IPS DF 4.7 (cell line): ENCODE results near the gene C14orf180.

Experiments used
- DNase-seq: peaks from one replicate; pipeline ENCODE4 v3.0.0-alpha.2; 2013; ENCODE audit warnings: low spot score; ENCODE audit errors: extremely low read depth

Gene C14orf180

DNA sequence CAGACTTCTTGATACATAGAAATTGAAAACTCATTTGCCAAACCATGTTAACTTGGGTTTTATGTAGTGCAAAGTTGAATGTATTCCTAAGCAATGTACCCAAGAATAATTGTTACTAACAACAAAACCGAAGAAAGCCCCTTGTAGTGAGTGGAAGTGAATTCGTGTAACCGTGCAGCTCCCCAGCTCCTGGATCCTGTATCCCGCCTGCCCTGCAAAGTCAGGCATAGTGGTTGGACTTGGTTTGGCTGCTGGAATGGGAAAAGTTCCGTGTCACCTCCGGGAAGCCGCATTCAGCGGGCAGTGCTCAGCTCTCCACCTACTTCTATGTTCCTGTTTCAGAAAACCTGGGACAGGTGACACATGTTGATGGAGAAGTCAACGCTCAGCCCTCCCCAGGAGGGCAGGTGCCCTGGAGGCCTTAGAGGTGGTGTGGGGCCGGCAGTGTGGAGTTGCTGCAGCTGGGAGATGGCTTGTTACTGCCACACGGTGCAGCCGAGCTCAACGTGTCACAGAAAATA lies 29.2 kb upstream of the C14orf180 start:
- no peak for DNase-seq

DNA sequence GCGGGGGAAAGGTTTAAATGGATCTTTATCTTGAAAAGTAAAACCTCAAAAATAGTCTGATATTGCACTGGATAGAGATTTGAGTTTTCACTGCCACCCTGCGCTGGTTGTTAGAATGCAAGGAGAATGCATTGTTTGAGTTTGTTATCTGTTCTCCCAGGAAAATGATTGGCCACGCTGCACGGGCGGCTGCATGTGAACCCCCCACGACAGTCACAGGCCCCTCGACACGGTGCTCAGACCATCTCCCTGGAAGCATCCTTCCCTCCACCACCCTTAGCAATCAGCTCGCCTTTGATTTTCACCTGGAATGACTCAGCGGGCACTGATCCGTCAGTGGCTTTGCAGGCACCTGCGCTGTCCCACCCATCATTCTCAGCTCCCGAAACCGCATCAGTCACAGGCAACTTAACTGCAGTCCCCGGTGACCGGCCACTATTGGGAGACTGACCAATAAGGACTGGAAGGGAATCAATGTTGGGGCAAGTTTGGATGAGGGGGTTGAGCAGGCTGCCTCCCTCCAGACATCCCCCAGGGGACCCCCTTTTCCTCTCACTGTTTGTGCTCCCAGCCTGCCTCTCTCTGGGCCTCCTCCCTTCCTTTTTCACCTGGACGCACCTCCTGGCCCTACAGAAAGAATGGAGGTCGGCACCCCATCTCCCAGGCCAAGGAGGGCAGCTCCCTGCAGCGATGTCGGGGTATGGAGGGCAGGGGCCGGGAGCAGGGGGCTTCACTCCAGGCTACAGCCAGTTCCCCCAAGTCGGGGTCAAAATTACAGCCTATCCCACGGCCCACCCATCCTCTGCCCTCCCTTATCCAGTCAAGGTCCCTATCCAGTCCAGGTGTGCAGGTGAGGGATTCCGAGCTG lies 28.5 kb upstream of the C14orf180 start:
- DNase-seq: no peak

DNA sequence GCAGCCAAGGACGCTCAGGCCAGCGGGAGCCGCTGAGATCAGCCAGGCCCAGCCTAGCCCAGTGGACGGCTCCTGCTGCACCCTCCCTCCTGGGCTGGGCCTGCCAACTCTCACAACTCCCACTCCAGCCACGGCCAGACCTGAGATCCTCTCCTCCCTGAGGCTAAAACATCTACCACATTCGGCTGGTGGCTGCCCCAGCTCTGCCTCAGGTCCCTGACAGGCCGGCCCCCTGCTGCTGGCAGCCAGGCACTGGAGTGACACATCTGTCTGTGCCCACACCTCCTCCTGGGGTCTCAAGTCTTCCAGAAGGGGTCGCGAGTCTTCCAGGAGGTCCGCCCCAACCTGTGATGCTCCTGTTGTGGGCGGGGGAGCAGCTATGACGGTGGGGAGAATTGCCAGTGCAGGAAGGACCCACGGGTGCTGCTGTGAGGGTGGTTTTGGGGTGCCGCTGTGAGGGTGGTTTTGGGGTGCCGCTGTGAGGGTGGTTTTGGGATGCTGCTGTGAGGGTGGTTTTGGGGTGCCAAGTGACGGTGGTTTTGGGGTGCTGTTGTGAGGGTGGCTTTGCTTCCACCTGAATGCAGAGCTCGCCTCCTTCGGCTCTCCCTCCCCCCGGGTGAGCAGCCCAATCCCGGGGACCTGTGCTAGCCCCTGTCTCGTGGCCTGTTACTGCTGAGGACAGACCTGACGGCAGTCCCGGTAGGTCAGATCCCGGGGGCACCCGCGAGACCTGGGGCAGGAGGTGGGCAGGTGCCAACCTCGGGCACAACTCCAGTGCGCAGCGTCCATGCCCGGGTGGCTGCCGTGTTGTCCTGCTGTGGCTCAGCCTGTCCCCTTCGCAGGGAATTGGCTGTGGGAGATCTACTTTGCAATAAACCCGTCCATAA lies 27.5 kb upstream of the C14orf180 start:
- DNase-seq: no peak

DNA sequence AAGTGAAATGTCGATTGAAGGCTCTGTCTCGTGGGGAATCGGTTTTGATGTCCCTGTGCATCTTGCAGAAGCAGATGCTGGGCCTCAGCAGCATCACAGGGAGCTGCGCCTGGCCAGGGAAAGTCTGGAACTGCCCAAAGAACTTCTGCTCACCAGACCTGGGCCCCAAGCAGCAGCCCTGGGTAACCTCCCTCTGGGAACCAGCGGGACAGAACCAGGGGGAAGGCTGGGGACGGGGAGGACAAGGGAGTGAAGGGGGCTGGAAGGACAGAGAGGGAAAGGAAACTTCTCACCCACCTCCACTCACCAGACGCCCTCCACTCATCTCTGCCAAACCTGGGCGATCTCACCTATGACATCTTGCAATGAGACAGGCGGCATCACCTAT lies 26.8 kb upstream of the C14orf180 start:
- DNase-seq: no peak

DNA sequence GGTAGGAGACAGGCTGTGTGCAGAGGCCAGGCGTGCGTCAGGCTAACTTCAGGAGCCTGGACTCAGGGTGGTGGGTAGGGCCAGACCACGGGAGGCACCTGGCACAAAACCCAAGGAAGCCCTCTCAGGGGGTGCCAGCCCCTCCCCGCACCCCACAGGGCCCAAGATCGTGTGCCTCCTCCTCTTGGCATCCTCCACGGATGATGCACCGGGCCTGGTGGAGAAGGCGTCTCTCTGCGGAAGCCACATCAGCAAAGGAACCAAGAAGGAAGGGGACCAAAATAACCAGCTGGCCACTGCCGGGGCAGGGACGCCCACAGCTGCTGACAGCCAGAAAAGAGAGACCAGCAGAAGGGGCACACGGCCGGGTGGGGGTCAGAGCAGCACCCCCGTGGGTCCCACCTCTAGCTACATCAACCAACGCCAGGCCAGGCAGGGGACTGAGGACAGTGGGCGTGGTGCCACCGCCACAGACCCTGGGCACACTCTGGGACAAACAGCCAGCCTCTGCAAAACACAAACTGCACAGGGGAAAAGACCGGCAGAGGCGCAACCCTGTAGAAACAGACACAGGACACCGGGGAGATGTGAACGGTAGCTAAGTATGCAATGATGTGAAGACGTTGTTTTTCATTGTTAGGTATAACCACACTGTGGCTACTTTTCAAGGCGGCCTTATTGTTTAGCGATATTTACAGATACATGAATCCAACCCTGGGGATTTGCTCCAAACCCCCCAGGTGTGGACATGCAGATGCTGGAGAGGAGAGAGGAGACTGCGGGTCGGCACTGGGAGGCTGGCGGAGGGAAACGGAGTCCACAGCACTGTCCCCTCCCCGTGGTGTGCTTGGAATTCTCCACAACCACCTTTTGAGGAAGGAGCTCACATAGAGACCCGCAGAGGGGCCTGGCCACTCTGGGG lies 26.1 kb upstream of the C14orf180 start:
- DNase-seq: no peak

DNA sequence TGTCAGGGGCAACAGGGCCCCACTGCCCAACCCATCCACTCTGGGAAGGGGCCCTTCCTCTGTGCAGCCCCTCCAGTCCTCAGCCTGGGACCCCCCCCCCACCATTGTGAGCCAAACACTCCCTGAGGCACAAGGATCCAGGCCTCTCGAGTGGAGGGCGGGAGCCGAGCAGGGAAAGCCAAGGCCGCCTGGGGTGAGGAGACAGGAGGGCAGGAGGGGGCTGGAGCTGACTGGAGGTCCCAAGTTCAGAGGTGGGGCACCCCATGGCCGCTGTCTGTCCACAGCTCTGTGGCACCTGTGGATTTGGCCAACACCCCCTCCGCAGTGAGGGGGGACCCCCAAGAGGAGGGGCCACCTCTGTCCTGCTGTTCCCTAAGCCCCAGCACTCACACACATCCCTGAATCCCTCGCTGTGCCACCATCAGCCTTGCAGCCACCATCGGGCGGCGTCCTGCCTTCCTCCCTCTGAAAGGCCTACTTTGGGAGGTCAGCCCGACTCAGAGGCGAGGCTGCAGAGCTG lies 25.4 kb upstream of the C14orf180 start:
- DNase-seq: no peak

DNA sequence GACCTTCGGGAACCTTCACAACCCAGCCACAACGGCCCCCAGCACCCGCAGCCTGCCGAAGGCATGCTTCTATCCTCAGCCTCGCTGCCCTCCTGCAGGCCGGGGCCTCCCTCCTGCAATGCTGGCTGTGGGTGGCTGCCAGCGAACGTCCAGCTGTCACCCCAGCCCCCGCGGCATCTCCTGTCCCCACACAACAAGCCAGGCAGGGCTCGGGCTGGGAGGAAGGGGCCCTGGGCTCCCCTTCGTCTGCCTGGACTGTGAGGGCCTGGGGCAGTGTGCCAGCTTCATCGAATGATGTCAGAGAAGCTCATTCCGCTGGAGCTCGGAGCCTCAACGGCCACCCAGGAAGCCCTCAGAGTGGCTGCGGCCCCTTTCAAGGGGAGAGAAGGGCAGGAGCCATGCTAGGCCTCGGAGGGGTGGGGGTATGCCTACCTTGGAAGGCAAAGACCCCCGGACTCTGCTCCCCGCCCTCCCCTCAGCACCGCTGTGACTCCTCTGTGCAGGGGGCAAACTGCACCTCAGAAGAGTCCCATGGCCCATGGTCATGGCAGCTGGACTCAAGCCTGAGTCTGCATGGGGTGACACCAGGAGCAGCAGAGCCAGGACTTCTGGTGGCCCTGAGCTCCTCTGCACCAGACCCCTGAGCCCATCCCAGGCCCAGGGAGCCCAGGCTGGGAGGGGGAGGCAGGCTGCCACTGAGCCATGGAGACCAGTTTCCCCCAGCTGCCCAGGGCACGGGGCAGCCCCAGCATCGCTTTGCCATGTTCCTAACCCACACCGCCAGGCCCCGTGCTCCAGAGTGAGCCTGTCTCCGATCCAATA lies 24.7 kb upstream of the C14orf180 start:
- no peak for DNase-seq

DNA sequence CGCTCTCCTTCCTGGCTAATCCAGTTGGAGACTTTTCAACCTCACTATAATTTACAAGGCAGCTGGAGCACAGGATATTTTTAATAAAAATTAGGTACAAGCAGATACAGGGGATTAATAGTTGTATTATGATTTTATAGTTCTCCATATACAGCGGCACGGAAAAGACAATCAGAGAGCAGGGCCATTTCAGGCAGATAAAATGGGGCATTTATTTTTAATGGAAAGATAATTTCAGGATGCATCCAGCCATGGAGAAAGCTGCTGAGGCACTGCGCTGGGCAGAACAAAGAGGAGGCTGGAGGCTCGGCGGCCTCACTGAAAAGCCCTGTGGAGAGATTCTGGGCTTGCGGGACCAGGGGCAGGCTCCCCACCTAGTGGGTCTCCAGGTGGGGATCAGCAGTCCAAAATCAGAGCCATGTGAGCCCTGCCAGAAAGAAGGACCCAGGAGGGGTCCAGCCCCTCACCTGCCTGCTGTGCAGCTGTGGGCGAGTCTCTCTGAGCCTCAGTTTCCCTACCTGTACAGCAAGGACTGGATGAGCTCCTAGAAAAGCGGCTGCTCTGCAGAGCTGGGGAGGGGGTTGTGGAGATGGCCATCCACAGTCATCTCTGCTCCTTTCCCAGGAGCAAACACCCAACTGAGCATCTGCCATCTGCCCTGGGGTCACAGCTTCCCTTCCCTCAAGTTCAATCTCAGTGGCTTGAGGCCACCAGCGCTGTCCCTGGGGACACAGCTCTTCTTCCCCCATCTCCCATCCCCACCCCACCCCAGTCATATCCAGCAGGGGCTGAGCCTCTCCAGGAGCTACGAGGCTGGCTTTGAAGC lies 23.9 kb upstream of the C14orf180 start:
- DNase-seq: no peak

DNA sequence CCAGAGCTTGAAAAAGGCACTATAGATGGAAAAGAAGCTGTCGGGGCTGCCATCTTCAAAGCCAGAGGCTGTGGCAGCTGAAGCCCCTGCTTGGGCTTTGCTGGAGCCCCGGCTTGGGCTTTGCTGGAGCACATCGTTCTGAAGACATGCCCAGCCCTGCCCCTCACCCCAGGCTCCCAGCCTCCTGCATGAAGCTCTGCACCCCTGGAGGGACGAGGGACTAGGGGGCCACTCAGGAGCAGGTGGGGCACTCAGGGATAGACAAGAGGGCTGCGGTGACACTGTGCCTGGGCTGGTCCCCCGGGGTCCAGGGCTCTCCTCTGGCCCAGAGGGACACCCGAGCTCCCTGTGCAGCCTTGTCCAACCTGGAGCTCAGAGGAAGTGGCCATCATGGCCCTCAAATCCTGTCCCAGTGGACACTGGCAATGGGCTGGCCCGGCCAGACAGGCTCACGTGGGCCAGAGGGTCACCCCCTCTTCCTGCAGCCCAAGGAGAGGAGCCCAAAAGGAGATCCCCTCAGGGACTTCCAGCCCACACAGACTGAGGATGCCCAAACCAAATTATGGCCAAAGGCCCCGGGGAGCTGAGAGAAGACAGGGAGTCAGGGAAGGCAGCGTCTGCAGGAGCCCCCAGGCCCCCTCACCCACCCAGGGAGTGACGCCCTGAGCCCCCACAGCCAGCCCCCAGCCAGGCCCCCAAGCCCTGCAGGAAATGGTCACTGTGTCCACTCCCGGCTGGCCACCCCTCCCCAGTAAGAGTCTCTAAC lies 23.1 kb upstream of the C14orf180 start:
- no peak for DNase-seq

DNA sequence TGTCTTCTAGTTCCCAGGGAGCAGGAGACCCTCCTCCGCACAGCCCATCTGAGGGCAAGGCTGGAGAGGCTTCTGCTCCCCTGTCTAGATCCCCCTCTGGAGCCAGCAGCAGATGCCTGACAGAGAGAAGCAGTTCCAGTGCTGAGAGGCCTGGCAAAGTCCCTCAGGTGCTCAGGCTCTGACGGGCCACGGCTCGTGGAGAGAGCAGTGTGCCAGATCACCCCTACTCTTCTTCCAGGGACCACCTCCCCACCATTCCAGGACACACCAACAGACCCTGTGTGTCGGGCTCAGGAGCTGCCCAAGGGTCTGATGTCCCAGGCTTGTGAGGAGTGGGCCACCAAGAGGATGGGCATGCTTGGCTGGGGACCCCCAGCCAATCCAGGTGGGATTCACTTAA lies 22.5 kb upstream of the C14orf180 start:
- no peak for DNase-seq

DNA sequence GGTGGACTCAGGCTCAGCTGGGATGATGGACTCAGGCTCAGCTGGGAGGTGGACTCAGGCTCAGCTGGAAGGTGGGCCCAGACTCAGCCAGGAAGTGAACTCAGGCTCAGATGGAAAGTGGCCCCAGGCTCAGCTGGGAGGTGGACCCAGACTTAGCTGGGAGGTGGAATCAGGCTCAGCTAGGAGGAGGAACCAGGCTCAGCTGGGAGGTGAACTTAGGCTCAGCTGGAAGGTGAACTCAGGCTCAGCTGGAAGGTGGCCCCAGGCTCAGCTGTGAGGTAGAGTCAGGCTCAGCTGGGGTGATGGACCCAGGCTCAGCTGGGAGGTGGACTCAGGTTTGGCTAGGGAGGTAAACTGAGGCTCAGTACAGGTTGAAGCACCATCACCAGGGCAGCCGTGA lies 21.8 kb upstream of the C14orf180 start:
- DNase-seq: no peak

DNA sequence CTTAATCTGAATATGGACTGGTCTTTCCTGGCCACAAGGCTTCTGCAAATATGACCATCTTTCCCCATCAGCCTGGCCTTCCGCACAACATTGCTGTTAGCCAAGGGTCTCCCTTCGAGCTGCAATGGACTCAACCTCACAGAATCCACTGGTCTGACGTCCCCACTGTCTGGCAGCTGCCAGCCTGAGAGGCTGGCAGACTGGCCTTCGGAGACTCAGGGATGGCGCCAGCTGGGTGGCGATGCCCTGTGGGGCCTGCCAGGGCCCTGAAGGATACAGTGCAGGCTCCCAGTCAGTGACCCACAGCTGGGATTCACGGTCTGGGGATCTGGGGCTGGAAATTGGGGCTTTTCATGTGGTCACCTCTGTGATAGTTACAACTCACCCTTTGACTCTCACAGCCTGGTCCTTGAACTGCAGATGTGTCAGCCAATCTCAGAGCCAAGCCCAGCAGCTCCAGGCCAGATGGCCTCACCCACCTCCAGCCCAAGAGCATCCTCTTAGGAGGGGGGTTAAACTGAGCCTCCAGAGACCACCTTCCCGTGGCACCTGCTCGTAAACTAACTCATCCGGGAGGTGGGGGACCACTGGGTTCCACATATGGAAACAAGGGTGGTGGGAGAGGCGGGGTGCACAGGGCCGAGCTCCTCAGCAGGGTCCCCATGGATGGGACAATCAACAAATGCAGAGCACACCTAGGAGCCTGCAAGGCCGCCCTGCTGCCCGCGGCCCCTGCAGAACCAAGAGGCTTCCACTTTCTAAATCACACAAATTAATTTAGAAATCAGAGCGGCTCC lies 21.1 kb upstream of the C14orf180 start:
- DNase-seq: no peak

DNA sequence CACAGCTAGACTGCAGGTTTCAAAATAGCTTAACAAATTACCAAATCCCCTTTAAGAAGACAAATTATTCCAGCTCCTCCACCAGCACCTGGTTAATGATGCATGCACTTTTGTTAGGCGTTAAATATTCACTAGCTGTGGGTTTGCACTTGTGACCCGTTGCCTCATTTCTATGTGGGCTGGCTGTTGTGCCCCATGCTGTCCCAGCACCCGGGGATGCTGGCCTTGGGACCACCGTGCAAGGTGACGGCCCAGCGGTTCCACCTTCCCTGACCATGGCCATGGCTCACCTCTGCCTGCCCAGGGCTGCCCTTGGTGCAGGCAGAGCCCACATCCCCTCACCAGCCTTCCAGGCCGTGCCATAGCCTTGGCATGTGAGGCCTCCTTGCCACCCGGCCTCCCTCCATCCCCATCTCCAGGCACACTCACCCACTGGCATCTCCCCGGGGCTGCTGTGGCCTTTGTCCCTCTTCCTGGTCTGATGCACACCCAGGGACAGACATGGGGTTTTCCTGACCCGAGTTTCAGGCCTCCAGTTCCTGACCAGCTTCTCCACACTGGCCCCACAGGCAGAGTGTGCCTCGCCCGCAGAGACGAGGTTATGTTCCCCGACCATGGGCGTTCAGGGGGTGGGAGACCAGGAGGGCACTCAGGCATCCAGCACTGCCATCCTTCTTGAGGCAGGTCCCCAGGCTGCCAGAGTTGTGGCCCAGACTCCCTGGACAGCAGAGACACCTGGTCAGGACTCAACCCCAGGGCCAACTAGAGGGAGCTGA lies 20.3 kb upstream of the C14orf180 start:
- no peak for DNase-seq

DNA sequence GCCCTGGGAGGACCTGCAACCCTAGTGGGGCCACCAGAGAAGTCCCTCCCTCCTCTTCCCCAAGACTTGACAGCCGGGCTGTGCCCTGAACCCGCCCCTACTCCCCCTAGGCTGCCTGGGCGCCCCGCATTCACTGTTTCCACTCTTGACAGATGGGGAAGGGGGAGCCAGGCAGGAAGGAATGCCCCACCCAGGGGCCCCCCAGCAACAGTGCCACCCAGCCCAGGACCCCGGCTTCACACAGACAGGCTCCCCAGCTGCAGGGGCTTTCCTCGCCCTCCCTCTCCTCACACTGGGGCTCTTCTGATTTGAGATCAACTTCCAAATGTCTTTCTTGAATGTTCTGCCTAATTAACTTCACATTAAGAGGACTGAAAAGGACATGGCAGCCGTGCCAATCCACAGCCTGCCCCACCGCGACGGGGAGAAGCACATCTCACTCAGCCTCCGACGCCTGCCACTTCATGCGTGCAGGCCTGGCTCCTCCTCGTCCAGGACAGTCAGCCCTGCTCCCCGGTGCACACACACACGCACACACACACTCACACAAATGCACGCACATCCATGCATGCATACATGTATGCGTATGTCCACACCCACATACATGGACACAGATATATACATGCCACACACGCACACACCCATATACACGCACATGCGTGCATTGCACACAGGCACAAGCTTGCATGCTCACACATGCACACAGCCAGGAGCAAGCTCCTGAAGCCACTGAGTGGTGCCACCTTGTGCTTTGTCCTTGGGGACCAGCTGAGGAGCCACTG lies 19.6 kb upstream of the C14orf180 start:
- no peak for DNase-seq

DNA sequence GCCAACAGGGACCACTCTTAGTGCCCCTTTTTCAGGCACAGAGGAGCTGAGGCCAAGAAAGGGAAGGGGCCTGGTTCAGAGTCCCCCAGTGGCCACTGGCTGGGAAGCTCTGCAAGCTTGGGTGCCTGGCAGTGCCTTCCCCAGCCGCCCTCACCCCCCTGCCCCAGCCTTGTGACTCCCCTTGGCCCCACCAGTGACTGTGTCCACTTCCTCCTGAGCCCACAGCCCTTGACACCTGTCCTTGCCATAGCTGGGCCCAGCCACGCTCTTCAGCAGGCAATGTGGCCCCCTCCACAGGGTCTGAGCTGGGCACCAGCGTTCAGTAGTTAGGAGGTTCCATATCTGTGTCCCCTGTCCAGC lies 19.0 kb upstream of the C14orf180 start:
- no peak for DNase-seq

DNA sequence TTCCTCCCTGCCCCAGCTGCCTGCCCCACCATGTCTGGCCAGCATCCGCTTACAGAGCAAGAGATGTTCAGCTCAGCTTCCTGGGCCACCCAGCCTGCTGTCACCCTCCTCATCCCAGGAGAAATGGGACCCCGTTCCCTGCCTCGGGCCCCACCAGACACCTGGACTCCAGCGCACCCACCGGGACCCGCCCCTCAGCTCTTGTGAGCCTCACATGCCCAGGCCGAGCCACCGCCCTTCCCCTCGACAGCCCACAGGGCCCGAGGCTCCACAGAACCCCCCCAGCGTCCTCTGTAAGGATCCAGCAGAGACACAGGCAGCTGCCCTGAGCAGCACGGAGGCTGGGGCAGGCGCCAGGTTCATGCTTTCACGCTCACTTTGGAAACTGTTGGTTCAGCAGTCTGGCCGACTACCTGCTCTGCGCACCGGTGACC lies 18.4 kb upstream of the C14orf180 start:
- no peak for DNase-seq
